T-helper 22 cell (primary cell): ENCODE results near the gene GBX2.

Experiments
- DNase-seq: peaks from one replicate; pipeline ENCODE4 v3.0.0-alpha.2; 2020; ENCODE audit warnings: low read depth

The GBX2 gene

GRCh38 chr2:236117861-236118269 is 50.3 kb downstream of the GBX2 start:
- DNase-seq: no peak

GRCh38 chr2:236117401-236117800 is 50.8 kb downstream of the GBX2 start:
- DNase-seq: no peak
